ENCODE data around the gene RORC. TPM values are rescaled to one million over a fixed set of nuclear protein-coding genes. Genes with fewer than 3 reads are reported as not detected.

Gene RORC
- polyA plus RNA-seq, 1 experiment: not detected

DNA sequence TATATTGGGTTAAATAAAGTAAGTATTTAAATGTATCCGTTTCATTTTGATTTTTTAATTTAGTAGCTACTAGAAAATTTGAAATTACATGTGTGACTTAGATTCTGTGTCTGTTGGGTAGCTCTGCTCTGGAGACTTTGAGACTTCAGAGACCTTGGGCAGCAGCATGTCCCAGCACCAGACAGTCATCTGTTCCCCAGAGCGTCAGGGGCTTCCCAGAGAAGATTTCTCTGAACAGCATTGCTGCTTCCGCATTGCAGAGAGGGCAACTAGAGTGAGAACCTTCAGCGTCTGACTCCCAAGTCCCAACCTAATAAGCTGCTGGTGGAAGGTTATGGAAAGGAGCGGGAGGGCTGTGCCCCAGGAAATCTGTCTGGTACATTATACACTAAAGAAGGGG lies 33.0 kb downstream of the RORC start:
- Histone ChIP-seq H3K27ac (ENCODE audit: low read depth, low read length) (no peak overlapping the region), H3K4me3 (ENCODE audit: low read depth, low read length) (no peak overlapping the region), H3K27me3 (ENCODE audit: control insufficient read depth, insufficient read depth, low read length) (peaks cover 54% of the 10 kb centered on the region), H3K9me3 (ENCODE audit: control insufficient read depth, insufficient read depth, low read length) (no peaks in the 10 kb centered on the region; the same call in 1 of the 2 replicates)
- no peak for DNase-seq (ENCODE audit: low read depth, low spot score)
- TF ChIP-seq, protein P1, sequence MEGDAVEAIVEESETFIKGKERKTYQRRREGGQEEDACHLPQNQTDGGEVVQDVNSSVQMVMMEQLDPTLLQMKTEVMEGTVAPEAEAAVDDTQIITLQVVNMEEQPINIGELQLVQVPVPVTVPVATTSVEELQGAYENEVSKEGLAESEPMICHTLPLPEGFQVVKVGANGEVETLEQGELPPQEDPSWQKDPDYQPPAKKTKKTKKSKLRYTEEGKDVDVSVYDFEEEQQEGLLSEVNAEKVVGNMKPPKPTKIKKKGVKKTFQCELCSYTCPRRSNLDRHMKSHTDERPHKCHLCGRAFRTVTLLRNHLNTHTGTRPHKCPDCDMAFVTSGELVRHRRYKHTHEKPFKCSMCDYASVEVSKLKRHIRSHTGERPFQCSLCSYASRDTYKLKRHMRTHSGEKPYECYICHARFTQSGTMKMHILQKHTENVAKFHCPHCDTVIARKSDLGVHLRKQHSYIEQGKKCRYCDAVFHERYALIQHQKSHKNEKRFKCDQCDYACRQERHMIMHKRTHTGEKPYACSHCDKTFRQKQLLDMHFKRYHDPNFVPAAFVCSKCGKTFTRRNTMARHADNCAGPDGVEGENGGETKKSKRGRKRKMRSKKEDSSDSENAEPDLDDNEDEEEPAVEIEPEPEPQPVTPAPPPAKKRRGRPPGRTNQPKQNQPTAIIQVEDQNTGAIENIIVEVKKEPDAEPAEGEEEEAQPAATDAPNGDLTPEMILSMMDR (IDR thresholded peaks at IDR 0.05; ENCODE audit: low read depth, low read length): no peak
- ChIA-PET CTCF (no interaction called here), POLR2A (no interaction called here)

DNA sequence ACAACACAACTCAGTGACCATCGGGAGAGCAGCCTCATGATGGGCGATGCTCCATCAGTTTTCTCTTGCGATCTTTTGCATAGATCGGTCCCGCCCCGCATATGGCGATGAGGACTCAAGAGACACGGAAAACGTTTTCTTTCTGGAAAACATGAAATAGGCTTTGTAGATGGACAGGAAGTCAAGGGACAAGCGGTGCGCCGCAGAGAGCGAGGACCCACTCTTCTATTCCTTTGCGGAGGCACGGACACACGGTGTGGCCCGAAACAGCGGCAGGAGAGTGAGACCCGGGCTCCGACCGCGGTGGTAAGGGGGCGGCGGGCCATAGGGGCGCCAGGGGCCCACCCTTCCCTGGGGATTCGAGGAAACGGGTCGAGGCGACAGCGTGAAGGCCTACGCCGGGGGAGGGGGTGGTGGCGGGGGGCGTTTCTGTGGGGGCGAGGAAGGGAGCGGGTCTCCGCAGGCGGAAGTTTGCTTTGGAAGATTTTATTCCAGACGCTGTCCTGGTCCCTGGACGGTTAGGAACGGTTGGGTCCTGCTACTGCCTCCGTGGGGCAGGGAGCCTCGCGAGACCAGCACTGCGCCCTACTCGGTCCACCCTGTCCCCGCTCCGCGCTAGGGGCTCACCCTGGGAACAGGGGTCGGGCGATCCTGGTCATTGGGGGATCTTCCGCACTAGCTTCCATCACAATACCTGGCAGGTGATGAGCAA lies 40.5 kb downstream of the RORC start:
- CTCF ChIA-PET: no interaction called here
- no peaks in the 10 kb centered on the region for H3K9me3 ChIP-seq (ENCODE audit: control insufficient read depth, insufficient read depth, low read length)
- TF ChIP-seq, protein P1 (IDR thresholded peaks at IDR 0.05; ENCODE audit: low read depth, low read length): no peak
- H3K4me3 ChIP-seq (ENCODE audit: low read depth, low read length): peak overlapping the region; percentile 73
- peaks cover 15% of the 10 kb centered on the region for H3K27me3 ChIP-seq (ENCODE audit: control insufficient read depth, insufficient read depth, low read length)
- DNase-seq (ENCODE audit: low read depth, low spot score): no peak
- POLR2A ChIA-PET: no interaction called here
- no peak overlapping the region for H3K27ac ChIP-seq (ENCODE audit: low read depth, low read length)

DNA sequence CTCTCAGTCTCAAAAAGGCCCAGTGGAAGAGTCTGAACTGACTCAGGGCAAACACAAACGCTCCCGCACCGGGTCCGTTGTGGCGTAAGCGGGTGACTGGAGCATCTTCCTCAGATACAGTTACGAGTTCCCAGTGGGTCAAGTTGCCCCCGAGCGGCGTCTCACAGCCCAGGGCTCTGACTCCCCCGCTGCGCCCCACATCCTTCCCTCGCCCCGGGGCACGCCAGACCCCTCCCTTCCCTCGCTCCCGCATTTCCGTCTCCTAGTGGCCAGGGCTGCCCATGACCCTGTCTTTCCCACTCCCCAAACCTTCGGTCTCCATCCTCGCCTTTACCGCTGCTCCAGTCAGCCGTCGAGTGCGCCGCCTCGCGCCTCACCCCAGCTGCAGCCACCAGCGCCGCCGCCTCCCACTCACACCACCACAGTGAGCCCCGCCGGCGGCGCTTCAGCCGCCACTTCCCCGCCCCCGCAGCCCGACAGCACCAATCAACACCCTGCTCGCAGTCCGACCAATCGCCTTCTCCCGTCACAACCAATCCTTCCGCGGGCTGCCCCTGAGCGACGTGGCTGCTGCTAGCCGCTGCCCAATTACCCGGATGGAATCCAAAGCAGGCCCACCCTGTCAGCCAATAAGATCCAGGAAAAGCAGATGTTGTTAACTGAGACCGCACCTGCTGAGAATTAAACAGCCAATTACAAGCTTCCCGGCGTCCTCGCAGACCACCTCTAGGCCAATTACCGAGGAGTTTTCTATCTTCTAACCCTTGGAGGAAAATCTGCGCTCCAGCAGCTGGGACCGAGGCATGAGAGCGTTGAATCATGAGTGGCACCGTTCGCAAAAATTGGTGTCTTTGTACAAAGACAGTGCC lies 41.3 kb downstream of the RORC start, which contains the start of gene TDRKH:
Gene TDRKH, minus strand, starts transcription at position 430 of the 869 bp plus-strand sequence. CDS start 7,478 bp downstream, outside the sequence.
- peak; percentile 98 for DNase-seq (ENCODE audit: low read depth, low spot score)
- POLR2A ChIA-PET: no interaction called here
- Histone ChIP-seq H3K4me3 (ENCODE audit: low read depth, low read length) (peak within 1 kb of the TSS; percentile 73), H3K27me3 (ENCODE audit: control insufficient read depth, insufficient read depth, low read length) (peaks cover 15% of the 10 kb centered on the region), H3K27ac (ENCODE audit: low read depth, low read length) (no peak within 1 kb of the TSS), H3K9me3 (ENCODE audit: control insufficient read depth, insufficient read depth, low read length) (no peaks in the 10 kb centered on the region)
- CTCF ChIA-PET: interaction anchor here (0.6 to 0.7 kb wide), 2 partner anchors 10 to 56 kb away, joined by 3 read pairs; no protein-coding TSS in a partner anchor
- TF ChIP-seq, protein P1 (IDR thresholded peaks at IDR 0.05; ENCODE audit: low read depth, low read length): peak; percentile 38

DNA sequence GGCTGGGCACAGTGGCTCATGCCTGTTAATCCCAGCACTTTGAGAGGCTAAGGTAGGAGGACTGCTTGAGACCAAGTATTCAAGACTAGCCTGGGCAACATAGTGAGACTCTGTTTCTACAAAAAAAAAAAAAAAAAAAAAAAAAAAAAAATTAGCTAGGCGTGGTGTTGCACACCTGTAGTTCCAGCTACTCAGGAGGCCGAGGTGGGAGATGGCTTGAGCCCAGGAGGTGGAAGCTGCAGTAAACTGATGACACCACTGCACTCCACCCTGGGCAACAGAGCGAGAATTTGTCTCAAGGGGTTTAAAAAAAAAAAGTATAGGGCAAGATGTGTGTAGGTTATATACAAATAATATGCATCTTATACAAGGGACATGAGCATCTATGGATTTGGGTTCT lies 43.9 kb downstream of the RORC start:
- Histone ChIP-seq H3K27me3 (ENCODE audit: control insufficient read depth, insufficient read depth, low read length) (peaks cover 29% of the 10 kb centered on the region), H3K4me3 (ENCODE audit: low read depth, low read length) (no peak overlapping the region), H3K9me3 (ENCODE audit: control insufficient read depth, insufficient read depth, low read length) (no peaks in the 10 kb centered on the region), H3K27ac (ENCODE audit: low read depth, low read length) (no peak overlapping the region)
- ChIA-PET CTCF (no interaction called here), POLR2A (no interaction called here)
- TF ChIP-seq, protein P1 (IDR thresholded peaks at IDR 0.05; ENCODE audit: low read depth, low read length): no peak
- DNase-seq (ENCODE audit: low read depth, low spot score): no peak

DNA sequence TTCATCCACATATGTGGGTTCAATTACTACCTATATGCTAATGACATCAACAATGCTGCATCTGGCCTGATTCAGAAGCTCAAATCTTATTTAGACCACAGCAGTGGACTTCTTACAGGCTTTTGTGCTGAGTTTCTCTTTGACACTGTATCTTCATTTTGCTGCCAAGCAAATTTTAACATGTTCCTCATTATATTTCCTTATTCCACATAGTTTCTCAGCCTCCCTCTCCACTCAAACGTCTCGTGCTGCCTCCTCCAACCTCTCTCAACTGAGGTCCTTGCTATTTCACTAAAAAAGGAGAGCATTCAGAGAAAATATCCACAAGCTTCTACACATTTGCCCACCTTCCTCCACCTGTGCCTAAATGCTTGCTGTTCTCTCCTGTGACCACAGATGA lies 47.8 kb downstream of the RORC start:
- TF ChIP-seq, protein P1 (IDR thresholded peaks at IDR 0.05; ENCODE audit: low read depth, low read length): no peak
- no peak for DNase-seq (ENCODE audit: low read depth, low spot score)
- Histone ChIP-seq H3K4me3 (ENCODE audit: low read depth, low read length) (no peak overlapping the region), H3K27me3 (ENCODE audit: control insufficient read depth, insufficient read depth, low read length) (peaks cover 31% of the 10 kb centered on the region), H3K27ac (ENCODE audit: low read depth, low read length) (no peak overlapping the region), H3K9me3 (ENCODE audit: control insufficient read depth, insufficient read depth, low read length) (no peaks in the 10 kb centered on the region)
- ChIA-PET POLR2A (no interaction called here), CTCF (no interaction called here)
